OCI-LY7 (cell line): ENCODE data around the gene NOL8.

Source experiments
- CTCF ChIP-seq: fragments of 200-600 bp; sonication (generic); conservative IDR thresholded peaks from 2 replicates; pipeline ENCODE4 v1.5.1; 2014; ENCODE audit warnings: mild to moderate bottlenecking, antibody characterized with exemption, low read length, moderate library complexity, mixed read lengths
- EZH2phosphoT487 ChIP-seq: fragments of 200-600 bp; sonication (generic); IDR thresholded peaks from 2 replicates; pipeline ENCODE4 v1.6.1; 2018; ENCODE audit warnings: low read depth, borderline replicate concordance, mild to moderate bottlenecking, mixed run types, antibody characterized with exemption, low read length, moderate library complexity, mixed read lengths

GRCh38 chr9:92270511-92270910 lies 54.6 kb downstream of the NOL8 start:
- TF ChIP-seq CTCF, result no peak
- no peak for TF ChIP-seq EZH2phosphoT487
